Loucy (cell line): Measurements from ENCODE around the gene FKBP1B.

Experiments
- H2AFZ ChIP-seq: fragments of 200-600 bp; sonication (generic); 2 replicates; pipeline ENCODE4 v1.6.0; 2016; ENCODE audit warnings: antibody characterized with exemption, mild to moderate bottlenecking, low read length, moderate library complexity
- H3F3A ChIP-seq: fragments of 200-600 bp; 2 replicates; pipeline ENCODE4 v1.6.0; 2016; ENCODE audit warnings: antibody characterized with exemption, low read depth, mild to moderate bottlenecking
- H3K27me3 ChIP-seq: fragments of 200-600 bp; sonication (generic); 2 replicates; pipeline ENCODE4 v1.6.1; 2014; ENCODE audit warnings: low read length, mild to moderate bottlenecking; ENCODE audit not compliant: insufficient read depth, poor library complexity, severe bottlenecking
- H3K36me3 ChIP-seq: fragments of 200-600 bp; sonication (generic); 2 replicates; pipeline ENCODE4 v1.6.1; 2016; ENCODE audit warnings: low read length; ENCODE audit not compliant: insufficient read depth
- H3K4me1 ChIP-seq: fragments of 200-600 bp; sonication (generic); 2 replicates; pipeline ENCODE4 v1.5.1; 2014; ENCODE audit warnings: low read length, mild to moderate bottlenecking; ENCODE audit not compliant: insufficient read depth, poor library complexity, severe bottlenecking
- H3K4me2 ChIP-seq: fragments of 200-600 bp; sonication (generic); 2 replicates; pipeline ENCODE4 v1.6.0; 2014; ENCODE audit warnings: antibody characterized with exemption, low read length, low read depth, mild to moderate bottlenecking; ENCODE audit not compliant: poor library complexity, severe bottlenecking
- H3K4me3 ChIP-seq: fragments of 200-600 bp; sonication (generic); 2 replicates; pipeline ENCODE4 v1.5.1; 2014; ENCODE audit warnings: low read length, mild to moderate bottlenecking, mixed read lengths; ENCODE audit not compliant: poor library complexity, severe bottlenecking
- H3K79me2 ChIP-seq: fragments of 200-600 bp; sonication (generic); 2 replicates; pipeline ENCODE4 v1.6.1; 2014; ENCODE audit warnings: low read length; ENCODE audit not compliant: insufficient read depth
- H3K9ac ChIP-seq: fragments of 200-600 bp; sonication (generic); 2 replicates; pipeline ENCODE4 v1.6.0; 2014; ENCODE audit warnings: mild to moderate bottlenecking, low read depth, low read length, moderate library complexity; ENCODE audit not compliant: poor library complexity, severe bottlenecking
- H3K9me2 ChIP-seq: fragments of 200-600 bp; sonication (generic); replicated peaks from 2 replicates; pipeline ENCODE4 v1.6.1; 2016; ENCODE audit warnings: low read depth, low read length, mixed read lengths
- H3K9me3 ChIP-seq: fragments of 200-600 bp; sonication (generic); 2 replicates; pipeline ENCODE4 v1.6.1; 2014; ENCODE audit warnings: mild to moderate bottlenecking, antibody characterized with exemption, low read length, low read depth; ENCODE audit not compliant: insufficient read depth
- H4K20me1 ChIP-seq: fragments of 200-600 bp; sonication (generic); 2 replicates; pipeline ENCODE4 v1.6.0; 2014; ENCODE audit warnings: antibody characterized with exemption, low read length, mild to moderate bottlenecking; ENCODE audit not compliant: insufficient read depth, poor library complexity, severe bottlenecking
- EZH2phosphoT487 ChIP-seq: fragments of 200-600 bp; IDR thresholded peaks from 2 replicates; pipeline ENCODE4 v1.6.1; 2018; ENCODE audit warnings: antibody characterized with exemption, mild to moderate bottlenecking, moderate library complexity, borderline replicate concordance
- TF ChIP-seq, protein P1 (sequence below): fragments of 200-600 bp; sonication (generic); conservative IDR thresholded peaks from 2 replicates; pipeline ENCODE4 v1.5.1; 2014; ENCODE audit warnings: mild to moderate bottlenecking, antibody characterized with exemption, low read length

The FKBP1B gene

GRCh38 chr2:24055750-24056149 lies 6.2 kb downstream of the FKBP1B start:
- Histone ChIP-seq H3K4me1 (no peaks in the 10 kb centered on the region), H3K4me2 (no peak overlapping the region), H3K36me3 (no peaks in the 10 kb centered on the region), H3K9me2 (no peaks in the 10 kb centered on the region), H3K27me3 (no peaks in the 10 kb centered on the region), H4K20me1 (no peaks in the 10 kb centered on the region), H3K9me3 (no peaks in the 10 kb centered on the region), H3K79me2 (no peaks in the 10 kb centered on the region), H2AFZ (no peak overlapping the region), H3K9ac (no peak overlapping the region), H3K4me3 (no peak overlapping the region), H3F3A (no peaks in the 10 kb centered on the region)
- TF ChIP-seq, protein P1, sequence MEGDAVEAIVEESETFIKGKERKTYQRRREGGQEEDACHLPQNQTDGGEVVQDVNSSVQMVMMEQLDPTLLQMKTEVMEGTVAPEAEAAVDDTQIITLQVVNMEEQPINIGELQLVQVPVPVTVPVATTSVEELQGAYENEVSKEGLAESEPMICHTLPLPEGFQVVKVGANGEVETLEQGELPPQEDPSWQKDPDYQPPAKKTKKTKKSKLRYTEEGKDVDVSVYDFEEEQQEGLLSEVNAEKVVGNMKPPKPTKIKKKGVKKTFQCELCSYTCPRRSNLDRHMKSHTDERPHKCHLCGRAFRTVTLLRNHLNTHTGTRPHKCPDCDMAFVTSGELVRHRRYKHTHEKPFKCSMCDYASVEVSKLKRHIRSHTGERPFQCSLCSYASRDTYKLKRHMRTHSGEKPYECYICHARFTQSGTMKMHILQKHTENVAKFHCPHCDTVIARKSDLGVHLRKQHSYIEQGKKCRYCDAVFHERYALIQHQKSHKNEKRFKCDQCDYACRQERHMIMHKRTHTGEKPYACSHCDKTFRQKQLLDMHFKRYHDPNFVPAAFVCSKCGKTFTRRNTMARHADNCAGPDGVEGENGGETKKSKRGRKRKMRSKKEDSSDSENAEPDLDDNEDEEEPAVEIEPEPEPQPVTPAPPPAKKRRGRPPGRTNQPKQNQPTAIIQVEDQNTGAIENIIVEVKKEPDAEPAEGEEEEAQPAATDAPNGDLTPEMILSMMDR, result no peak
- no peak for TF ChIP-seq EZH2phosphoT487

GRCh38 chr2:24058564-24059271 lies 9.2 kb downstream of the FKBP1B start:
- H3K4me3 ChIP-seq, result no peak overlapping the region
- H3K4me2 ChIP-seq, result no peak overlapping the region
- H3K79me2 ChIP-seq, result no peaks in the 10 kb centered on the region
- no peaks in the 10 kb centered on the region for H3K4me1 ChIP-seq
- no peak overlapping the region for H3K9ac ChIP-seq
- TF ChIP-seq, protein P1, result no peak
- TF ChIP-seq EZH2phosphoT487, result no peak
- H3K27me3 ChIP-seq, result no peaks in the 10 kb centered on the region
- H3K9me3 ChIP-seq, result no peaks in the 10 kb centered on the region
- H3F3A ChIP-seq, result no peaks in the 10 kb centered on the region
- H3K9me2 ChIP-seq, result no peaks in the 10 kb centered on the region
- peak overlapping the region; percentile 77; the same call in 1 of the 2 replicates for H2AFZ ChIP-seq
- H4K20me1 ChIP-seq, result no peaks in the 10 kb centered on the region
- no peaks in the 10 kb centered on the region for H3K36me3 ChIP-seq

GRCh38 chr2:24065341-24065740 lies 15.8 kb downstream of the FKBP1B start:
- peaks cover 7% of the 10 kb centered on the region; the same call in 1 of the 2 replicates for H3K79me2 ChIP-seq
- no peaks in the 10 kb centered on the region for H3K9me3 ChIP-seq
- H3K4me3 ChIP-seq, result no peak overlapping the region
- peaks cover 8% of the 10 kb centered on the region for H3K4me1 ChIP-seq
- peaks cover 28% of the 10 kb centered on the region; the same call in 1 of the 2 replicates for H3K36me3 ChIP-seq
- no peaks in the 10 kb centered on the region for H4K20me1 ChIP-seq
- no peak for TF ChIP-seq EZH2phosphoT487
- TF ChIP-seq, protein P1, result no peak
- H3F3A ChIP-seq, result no peaks in the 10 kb centered on the region
- H3K9me2 ChIP-seq, result no peaks in the 10 kb centered on the region
- no peaks in the 10 kb centered on the region for H3K27me3 ChIP-seq
- H3K4me2 ChIP-seq, result no peak overlapping the region
- no peak overlapping the region for H2AFZ ChIP-seq
- no peak overlapping the region for H3K9ac ChIP-seq
